IPS-18c (cell line): ENCODE measurements around the gene CLPTM1.
"Not testable (repeated sequence)": the region's sequence is repeated elsewhere in the genome, so short reads cannot be mapped to it uniquely, and the experiment has no call there.

ENCODE experiments used
- H3K4me3 ChIP-seq: 2 replicates; pipeline ENCODE4 v1.7.0; 2013; ENCODE audit warnings: low read depth, mild to moderate bottlenecking, low read length, moderate library complexity; ENCODE audit not compliant: insufficient read depth
- H3K9me3 ChIP-seq: one replicate; pipeline ENCODE4 v1.6.1; 2013; ENCODE audit warnings: mild to moderate bottlenecking, low read length, moderate library complexity; ENCODE audit not compliant: control insufficient read depth, insufficient read depth

The CLPTM1 gene

DNA sequence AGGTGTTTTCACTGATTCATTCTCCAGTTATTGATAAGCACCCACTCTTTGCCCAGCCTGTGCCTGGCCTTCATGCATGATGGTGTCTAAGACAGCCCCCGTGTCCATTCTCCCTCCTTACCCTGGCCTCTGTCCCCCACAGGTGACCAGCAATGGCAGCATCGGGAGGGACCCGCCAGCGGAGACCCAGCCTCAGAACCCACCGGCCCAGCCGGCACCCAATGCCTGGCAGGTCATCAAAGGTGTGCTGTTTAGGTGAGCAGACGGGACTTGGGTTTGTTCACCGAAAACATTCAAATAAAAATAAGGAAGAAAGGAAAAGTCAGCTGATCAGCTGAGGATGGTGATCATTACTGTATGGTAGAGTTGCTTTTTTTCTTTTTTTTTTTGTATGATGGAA, 6.6 kb downstream of the CLPTM1 start:
- Histone ChIP-seq H3K4me3 (no peak overlapping the region), H3K9me3 (no peaks in the 10 kb centered on the region)

DNA sequence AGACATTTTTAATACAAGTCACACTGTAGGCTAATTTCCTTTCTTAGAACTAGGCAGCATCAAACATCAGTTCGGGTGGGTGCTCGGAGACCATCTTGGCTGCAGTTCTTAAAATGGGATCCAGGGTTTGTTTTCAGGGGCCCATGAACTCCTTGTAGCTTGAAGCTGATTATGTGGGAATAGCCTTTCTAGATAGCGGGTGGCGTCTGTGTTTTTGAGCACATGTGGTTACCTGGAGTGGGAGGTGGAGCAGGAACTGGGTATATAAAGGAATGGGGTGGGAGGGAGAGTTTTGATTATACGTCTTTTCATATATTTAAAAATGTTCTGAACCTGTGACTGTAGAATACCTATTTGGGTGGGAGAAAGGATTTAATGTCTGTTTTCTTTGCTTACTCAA, 12.9 kb downstream of the CLPTM1 start:
- H3K9me3 ChIP-seq: no peaks in the 10 kb centered on the region
- H3K4me3 ChIP-seq: no peak overlapping the region

DNA sequence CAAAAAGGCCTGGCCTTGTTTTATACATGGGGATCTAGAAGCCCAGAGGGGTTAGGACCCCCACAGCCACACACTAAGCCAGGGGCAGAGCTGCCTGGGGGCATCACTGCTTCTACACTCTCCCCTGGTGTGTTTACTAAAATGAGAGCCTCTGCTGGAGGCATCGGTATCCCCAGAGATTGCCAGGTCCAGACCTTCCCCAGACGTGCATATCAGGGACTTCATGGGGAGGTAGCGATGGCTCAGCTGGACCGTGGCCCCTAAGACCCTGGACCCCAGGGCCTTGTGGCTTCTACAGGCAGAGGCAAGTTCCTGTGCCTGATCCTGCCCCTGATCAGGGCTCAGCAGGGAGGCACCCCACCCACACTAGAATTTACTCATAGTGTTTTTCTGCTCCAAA, 13.5 kb downstream of the CLPTM1 start:
- H3K9me3 ChIP-seq: no peaks in the 10 kb centered on the region

DNA sequence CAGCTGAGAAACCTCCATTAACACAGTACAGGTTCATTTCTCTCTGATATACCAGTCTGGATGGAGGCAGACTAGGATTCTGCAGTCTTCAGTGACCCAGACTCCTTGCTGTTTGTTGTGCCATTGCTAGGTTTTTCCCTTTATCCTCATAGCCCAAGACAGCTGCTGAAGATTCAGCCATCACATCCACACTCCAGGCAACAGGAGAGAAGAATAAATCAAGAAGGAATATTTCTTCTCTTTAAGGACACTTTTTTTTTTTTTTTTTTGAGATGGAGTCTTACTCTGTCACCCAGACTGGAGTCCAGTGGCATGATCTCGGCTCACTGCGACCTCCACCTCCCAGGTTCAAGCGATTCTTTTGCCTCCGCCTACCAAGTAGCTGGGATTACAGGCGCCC, 14.3 kb downstream of the CLPTM1 start:
- Histone ChIP-seq H3K4me3 (no peak overlapping the region), H3K9me3 (no peaks in the 10 kb centered on the region)

More for the DNA sequence above, 13.5 kb downstream of the CLPTM1 start:
- H3K4me3 ChIP-seq: no peak overlapping the region

DNA sequence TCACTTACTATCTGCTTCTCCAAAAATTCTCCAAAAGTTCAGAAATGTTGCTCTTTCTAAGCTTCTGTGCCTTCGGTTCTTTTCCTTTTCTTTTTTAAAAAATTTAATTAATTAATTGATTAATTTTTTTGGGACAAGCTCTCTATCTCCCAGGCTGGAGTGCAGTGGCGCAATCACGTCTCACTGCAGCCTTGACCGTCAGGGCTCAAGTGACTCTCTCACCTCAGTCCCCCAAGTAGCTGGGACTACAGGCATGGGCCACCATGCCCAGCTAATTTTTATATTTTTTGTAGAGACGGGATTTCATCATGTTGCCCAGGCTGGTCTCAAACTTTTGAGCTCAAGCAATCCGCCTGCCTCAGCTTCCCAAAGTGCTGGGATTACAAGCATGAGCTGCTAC, 16.3 kb downstream of the CLPTM1 start:
- H3K9me3 ChIP-seq, H3K4me3 ChIP-seq: not testable (repeated sequence)

DNA sequence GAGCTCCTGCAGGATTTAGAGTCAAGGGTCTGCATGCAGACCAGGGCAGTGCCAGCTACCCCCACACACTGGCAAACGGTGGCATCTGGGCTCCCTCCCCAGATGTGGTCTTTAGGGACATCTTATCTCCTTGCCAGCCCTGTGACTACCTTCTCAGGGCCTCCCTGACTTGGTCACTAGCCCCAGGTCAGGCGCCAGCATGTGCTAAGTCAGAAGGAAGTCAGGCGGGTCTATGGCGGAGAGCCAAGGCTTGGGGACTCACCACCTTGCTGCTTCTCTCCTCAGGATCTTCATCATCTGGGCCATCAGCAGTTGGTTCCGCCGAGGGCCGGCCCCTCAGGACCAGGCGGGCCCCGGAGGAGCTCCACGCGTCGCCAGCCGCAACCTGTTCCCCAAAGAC, 17.6 kb downstream of the CLPTM1 start:
- Histone ChIP-seq H3K9me3 (no peaks in the 10 kb centered on the region), H3K4me3 (no peak overlapping the region)

DNA sequence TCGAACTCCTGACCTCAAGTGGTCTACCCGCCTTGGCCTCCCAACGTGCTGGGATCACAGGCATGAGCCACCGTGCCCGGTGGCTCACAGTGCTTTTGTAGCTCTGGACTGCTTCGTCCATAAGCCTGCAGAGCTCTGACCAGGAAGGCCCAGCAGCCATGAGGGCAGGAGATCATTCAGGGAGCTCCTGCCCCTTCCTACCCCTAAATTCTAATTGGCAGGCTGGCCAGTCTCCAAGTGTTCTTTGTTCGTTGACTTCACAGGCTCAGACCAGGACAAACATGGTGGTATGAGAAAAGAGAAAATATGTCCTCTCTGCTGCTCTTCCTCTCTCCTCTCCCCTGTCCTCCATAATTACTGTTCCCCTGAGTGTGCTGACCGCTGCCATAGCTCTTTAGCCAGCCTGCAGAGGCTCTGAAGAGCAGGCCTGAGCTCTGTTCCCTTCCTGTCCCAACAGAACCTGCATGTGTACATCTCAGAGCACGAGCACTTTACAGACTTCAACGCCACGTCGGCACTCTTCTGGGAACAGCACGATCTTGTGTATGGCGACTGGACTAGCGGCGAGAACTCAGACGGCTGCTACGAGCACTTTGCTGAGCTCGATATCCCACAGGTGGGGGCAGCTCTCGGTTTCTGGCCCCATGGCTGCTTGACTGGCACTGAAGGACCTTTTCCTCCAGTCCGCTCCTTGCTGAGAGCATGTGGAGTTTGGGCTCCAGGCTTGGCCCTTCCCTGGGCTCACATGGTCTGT, 19.0 kb downstream of the CLPTM1 start:
- Histone ChIP-seq H3K4me3 (no peak overlapping the region), H3K9me3 (no peaks in the 10 kb centered on the region)

DNA sequence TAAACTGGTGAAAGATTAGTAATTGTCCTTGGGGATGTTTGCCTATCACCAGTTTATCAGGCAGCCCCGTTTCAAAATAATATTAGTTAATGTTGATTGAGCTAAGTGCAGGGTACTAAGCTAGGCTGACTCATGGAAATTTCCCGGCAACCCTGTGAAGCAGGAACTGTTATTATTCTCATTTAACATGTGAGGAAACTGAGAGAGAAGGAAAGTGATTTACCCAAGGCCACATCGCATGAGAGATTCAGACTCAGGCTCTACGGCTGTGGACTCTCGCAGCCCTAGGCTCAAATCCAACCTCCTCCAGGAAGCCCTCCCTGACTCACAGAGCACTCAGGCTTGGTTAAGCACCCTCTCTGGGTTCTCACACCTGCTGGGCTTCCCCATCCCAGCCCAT, 19.7 kb downstream of the CLPTM1 start:
- Histone ChIP-seq H3K9me3 (no peaks in the 10 kb centered on the region), H3K4me3 (no peak overlapping the region)

DNA sequence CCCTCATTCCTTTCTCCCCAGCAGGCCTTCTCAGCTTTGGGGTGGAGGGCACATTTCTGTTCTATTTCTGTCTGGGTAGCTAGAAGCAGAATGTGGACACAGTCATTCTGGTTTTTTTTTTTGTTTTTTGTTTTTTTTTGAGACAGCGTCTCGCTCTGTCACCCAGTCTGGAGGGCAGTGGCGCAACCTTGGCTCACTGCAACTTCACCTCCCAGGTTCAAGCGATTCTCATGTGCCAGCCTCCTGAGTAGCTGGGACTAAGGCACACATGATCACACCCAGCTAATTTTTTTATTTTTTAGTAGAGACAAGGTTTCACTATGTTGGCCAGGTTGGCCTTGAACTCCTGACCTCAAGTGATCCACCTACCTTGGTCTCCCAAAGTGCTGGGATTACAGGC, 20.3 kb downstream of the CLPTM1 start:
- Histone ChIP-seq H3K9me3 (no peaks in the 10 kb centered on the region), H3K4me3 (no peak overlapping the region)

DNA sequence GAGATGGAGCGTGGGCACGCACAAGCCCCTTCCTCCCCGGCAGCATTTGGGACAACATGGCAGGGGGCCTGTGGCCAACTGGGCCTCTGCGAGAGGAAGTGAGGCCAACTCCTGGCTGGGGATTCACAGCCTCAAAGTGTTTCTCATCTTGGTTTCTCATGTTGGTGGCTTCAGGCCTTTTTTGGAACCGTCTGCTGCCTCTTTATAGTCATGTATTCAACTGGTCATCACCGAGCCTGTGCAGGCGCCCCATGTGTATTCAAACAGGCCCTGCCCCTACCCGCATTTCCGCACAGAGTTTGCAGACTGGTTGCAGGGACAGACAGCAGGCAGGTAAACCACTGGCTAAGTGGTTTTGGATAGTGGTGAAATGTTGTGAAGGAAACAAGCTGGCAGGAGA, 28.8 kb downstream of the CLPTM1 start:
- H3K4me3 ChIP-seq: no peak overlapping the region
- peaks cover 2% of the 10 kb centered on the region for H3K9me3 ChIP-seq

DNA sequence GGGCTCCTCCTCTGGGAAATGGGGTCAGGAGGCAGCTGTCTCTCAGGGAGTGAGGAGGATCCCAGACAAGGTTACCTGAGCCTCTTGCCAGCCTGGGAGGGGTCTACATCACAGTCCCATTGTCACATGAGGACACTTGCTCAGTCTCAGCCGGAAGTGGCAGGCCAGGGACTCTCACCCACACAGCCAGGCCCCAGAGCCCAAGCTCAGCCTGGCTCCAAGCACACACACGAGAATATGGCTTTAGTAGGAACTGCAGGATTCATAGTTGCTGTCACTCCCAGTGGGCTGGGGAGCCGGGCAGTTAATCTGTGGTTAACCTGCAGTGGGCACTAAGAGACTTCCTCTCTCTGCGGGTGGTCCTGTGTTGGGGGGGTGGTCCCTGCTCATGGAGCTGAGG, 30.3 kb downstream of the CLPTM1 start:
- Histone ChIP-seq H3K4me3 (no peak overlapping the region), H3K9me3 (peaks cover 2% of the 10 kb centered on the region)

DNA sequence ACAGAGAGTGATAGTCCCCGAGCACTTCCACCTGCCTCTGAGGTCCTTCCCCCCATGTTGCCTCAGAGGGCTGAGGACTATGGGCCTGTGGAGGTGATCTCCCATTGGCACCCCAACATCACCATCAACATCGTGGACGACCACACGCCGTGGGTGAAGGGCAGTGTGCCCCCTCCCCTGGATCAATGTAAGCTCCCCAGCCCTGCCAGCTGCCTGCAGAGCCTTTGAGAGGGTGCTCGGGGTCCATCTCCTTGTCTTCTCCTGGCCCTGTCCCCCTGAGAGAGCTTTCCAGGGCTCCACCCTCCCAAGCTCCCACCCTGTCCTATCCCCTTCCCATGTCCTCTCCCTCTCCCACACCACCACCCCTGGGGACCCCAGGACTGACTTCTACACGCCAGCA, 31.2 kb downstream of the CLPTM1 start:
- peaks cover 2% of the 10 kb centered on the region for H3K9me3 ChIP-seq

DNA sequence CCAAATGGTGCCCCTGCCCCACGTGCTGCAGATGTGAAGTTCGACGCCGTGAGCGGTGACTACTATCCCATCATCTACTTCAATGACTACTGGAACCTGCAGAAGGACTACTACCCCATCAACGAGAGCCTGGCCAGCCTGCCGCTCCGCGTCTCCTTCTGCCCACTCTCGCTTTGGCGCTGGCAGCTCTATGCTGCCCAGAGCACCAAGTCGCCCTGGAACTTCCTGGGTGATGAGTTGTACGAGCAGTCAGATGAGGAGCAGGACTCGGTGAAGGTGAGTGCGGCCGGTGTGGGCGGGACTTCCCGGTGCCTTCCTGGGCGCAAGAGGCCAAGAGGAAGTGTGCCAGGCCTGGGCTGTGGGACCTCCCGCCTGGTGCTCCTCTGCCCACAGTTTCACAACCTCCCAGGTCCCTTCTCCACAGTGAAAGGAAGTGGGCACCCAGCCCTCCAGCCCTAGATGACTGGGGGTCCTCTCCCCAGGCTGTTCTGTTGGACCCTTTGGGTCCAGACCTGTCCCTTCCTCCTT, 32.0 kb downstream of the CLPTM1 start:
- peaks cover 2% of the 10 kb centered on the region for H3K9me3 ChIP-seq
- no peak overlapping the region for H3K4me3 ChIP-seq

More for the DNA sequence above, 31.2 kb downstream of the CLPTM1 start:
- H3K4me3 ChIP-seq: no peak overlapping the region

DNA sequence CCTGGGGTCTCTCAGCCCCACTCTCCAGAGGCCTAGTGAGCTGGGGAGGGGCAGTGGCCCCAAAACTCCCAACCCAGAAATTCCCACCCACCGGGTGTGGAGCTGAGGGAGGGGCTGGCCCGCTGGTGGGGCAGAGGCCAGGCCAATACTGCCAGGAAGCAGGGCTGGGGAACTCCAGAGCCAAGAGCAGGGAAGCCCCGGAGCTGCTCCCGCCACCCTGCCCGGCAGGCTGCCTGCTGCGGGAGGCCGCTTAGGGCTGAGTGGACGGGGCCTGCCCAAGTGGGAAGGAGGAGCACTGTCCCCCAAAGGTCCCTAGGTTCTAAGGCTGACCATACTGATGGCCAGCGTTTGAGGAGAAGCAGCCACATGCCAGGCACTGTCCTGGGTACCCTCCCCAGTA, 33.1 kb downstream of the CLPTM1 start:
- H3K9me3 ChIP-seq: peaks cover 2% of the 10 kb centered on the region
- H3K4me3 ChIP-seq: no peak overlapping the region

DNA sequence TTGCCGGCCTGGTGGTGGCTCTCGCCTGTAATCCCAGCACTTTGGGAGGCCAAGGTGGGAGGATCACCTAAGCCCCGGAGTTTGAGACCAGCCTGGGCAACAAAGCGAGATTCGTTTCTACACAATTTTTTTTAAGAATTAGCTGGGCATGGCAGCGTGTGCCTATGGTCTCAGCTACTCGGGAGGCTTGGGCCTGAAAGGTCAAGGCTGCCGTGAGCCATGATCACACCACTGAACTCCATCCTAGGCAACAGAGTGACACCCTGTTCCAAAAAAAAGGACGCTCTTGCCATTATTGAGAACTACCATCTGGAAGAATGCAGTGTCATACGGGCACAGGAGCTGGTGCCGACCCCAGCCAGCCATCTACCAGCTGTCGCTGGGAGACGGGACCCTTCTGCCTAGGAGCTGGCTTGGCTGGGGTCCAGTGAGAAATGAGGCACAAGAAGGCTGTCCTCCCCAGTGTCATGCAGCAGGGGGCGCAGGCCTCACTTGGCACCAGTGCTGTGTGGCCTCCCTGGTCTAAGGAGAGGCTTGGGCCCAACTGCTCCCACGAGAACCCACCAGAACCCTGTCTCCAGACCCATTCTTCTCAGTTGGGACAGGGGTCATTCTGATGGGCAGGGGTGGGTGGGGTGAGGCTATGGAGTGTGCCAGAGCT, 33.8 kb downstream of the CLPTM1 start:
- no peak overlapping the region for H3K4me3 ChIP-seq
- peaks cover 2% of the 10 kb centered on the region for H3K9me3 ChIP-seq

DNA sequence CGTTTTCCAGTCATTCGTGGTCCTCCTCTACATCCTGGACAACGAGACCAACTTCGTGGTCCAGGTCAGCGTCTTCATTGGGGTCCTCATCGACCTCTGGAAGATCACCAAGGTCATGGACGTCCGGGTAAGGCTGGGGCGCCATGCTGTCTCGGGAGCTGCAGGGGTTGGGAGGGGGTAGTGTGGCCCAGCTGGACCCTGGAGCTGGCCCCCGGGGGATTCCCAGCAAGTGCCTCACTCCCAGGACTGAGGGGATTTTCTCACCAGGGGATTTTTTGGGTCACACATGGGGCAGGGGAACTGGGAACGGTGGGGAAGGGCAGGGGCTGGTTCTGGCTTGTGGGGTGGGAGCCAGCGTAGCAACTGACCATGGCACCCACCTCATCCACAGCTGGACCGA, 35.3 kb downstream of the CLPTM1 start:
- no peaks in the 10 kb centered on the region for H3K9me3 ChIP-seq
- H3K4me3 ChIP-seq: no peak overlapping the region

DNA sequence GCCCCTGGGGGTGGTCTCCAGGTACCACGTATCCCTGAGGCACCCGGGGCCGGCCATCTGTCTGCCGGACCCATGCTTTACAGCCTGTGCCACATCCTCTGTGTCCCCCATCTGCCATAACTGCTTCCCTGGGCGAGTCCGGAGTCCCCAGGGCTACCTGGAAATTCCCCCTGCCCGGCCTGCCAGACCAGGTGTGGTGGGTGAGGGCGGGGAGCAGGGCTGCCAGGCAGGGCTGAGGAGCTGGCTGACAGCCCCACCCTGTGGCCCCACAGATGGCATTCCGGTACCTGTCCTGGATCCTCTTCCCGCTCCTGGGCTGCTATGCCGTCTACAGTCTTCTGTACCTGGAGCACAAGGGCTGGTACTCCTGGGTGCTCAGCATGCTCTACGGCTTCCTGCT, 35.8 kb downstream of the CLPTM1 start:
- H3K4me3 ChIP-seq: no peak overlapping the region
- H3K9me3 ChIP-seq: no peaks in the 10 kb centered on the region

DNA sequence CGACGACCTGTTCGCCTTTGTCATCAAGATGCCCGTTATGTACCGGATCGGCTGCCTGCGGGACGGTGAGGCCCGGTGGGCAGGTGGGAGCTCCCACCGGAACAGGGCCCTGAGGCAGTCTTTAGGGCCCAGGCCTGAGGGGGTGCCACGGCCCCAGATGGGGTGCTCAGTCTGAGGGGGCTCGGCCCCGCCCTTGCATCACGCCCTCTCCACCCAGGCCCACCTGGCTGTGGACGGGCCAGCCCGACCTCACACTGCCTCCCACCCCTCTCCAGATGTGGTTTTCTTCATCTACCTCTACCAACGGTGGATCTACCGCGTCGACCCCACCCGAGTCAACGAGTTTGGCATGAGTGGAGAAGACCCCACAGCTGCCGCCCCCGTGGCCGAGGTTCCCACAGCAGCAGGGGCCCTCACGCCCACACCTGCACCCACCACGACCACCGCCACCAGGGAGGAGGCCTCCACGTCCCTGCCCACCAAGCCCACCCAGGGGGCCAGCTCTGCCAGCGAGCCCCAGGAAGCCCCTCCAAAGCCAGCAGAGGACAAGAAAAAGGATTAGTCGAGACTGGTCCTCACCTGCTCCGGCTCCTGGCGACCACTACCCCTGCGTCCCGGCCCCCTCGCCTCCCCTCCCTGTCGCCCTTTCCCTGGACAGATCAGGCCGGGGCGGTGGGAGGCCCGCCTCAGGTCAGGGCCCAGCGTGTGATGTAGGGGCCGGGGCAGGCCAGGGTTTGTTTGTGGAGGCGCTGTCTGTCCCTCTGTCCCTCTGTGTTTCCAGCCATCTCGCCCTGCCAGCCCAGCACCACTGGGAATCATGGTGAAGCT, 37.4 kb downstream of the CLPTM1 start:
- no peaks in the 10 kb centered on the region for H3K9me3 ChIP-seq

More for the DNA sequence above, 37.4 kb downstream of the CLPTM1 start:
- H3K4me3 ChIP-seq: no peak overlapping the region
